Neuron (in vitro differentiated cells): ENCODE data around the gene CENPM.

Source experiments
- H2AFZ ChIP-seq: one replicate; pipeline ENCODE4 v1.6.1; 2013; ENCODE audit warnings: low read depth, mild to moderate bottlenecking, inconsistent platforms, low read length, moderate library complexity
- H3K27me3 ChIP-seq: one replicate; pipeline ENCODE4 v1.6.1; 2013; ENCODE audit warnings: low read length; ENCODE audit not compliant: insufficient read depth
- H3K36me3 ChIP-seq: one replicate; pipeline ENCODE4 v1.6.1; 2013; ENCODE audit warnings: low read length; ENCODE audit not compliant: insufficient read depth
- H3K4me1 ChIP-seq: one replicate; pipeline ENCODE4 v1.6.1; 2013; ENCODE audit warnings: low read length; ENCODE audit not compliant: insufficient read depth
- H3K4me3 ChIP-seq: 2 replicates; pipeline ENCODE4 v1.5.1; 2013; ENCODE audit warnings: mild to moderate bottlenecking, low read length, moderate library complexity
- H3K9me3 ChIP-seq: one replicate; pipeline ENCODE4 v1.6.1; 2013; ENCODE audit warnings: low read length

Gene CENPM

GRCh38 chr22:41912338-41913039 lies 34.5 kb downstream of the CENPM start:
- Histone ChIP-seq H3K27me3 (peaks cover 81% of the 10 kb centered on the region), H3K36me3 (peaks cover 3% of the 10 kb centered on the region), H3K4me3 (no peak overlapping the region), H3K4me1 (peaks cover 6% of the 10 kb centered on the region), H2AFZ (no peak overlapping the region), H3K9me3 (no peaks in the 10 kb centered on the region)

DNA sequence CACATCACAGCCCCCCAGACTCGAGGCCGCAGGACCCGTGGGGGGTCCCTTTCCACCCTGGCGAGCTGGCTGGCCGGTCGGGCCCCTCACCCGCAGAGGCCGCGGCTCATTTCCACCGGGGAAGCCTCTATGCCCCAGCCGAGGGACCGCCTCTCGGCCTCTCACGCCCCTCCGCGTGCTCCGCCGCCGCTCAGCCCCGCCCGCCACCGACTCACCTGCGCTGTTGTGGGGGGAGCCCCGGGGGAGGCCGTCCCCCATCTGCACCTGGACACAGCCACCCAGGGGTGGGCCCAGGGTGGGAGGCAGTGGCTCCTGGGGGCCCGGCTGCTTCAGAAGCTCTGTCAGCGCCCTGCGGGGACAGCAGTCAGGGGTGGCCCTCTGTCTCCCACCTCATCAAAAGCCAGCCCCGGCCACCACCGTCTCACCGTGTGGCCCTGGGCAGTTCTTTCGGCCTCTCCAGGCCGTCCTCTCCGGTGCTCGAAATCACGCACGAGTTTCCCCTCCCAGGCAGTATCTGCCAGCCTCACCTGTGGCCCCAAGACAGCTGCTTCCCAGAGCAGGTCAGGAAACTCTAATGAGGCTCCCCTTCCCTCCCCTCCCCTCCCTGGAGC lies 35.8 kb downstream of the CENPM start:
- no peak overlapping the region for H3K4me3 ChIP-seq
- no peak overlapping the region for H2AFZ ChIP-seq
- peaks cover 6% of the 10 kb centered on the region for H3K4me1 ChIP-seq
- H3K9me3 ChIP-seq, result no peaks in the 10 kb centered on the region
- H3K27me3 ChIP-seq, result peaks cover 69% of the 10 kb centered on the region
- peaks cover 13% of the 10 kb centered on the region for H3K36me3 ChIP-seq

DNA sequence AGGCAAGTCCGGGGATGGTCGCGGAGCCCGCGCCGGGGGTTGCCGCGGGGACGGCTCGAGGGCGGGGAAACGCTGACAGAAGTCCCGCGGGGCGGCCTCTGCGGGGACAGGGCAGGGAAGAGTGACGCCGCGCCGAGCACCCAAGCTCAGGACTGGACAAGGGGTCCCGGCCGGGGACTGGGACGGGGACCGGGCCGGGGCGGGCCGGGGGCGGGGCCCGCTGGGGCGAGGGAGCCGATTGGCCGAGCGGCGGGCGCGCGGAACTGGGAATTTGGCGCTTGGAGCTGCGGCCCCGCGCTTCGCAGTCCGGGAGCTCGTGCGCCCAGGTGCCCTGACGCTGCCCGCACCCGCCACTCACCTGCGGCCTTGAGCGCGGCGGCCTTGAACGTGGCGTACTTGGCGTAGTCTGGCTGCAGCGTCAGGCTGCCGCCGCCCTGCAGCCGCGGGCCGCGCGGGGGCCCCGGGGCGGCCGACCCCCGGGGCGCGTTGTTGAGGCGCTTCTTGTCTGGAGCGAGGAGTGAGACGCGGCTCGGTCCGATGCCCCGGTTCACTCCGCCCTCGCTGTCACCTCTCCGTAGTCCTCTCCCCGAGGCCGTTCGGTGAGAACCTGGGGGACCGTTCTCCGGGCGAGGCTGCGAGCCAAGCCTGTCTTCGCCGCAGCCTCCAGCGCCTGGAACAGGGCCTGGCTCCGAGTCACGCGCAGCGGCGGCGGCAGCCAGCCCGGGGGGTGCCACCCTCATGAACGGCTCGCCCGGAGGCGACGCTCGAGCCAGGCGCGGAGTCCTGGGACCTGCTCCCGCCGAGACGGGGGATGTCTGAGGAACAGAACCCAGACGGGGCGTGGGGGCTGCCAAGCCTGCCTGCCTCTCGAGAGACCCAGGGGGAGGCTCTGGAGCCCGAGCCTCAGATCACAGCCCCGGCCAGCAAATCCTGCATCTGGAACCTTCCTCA lies 36.6 kb downstream of the CENPM start:
- Histone ChIP-seq H2AFZ (no peak overlapping the region), H3K4me3 (no peak overlapping the region), H3K4me1 (peaks cover 6% of the 10 kb centered on the region), H3K9me3 (no peaks in the 10 kb centered on the region), H3K27me3 (peaks cover 61% of the 10 kb centered on the region), H3K36me3 (peaks cover 18% of the 10 kb centered on the region)

DNA sequence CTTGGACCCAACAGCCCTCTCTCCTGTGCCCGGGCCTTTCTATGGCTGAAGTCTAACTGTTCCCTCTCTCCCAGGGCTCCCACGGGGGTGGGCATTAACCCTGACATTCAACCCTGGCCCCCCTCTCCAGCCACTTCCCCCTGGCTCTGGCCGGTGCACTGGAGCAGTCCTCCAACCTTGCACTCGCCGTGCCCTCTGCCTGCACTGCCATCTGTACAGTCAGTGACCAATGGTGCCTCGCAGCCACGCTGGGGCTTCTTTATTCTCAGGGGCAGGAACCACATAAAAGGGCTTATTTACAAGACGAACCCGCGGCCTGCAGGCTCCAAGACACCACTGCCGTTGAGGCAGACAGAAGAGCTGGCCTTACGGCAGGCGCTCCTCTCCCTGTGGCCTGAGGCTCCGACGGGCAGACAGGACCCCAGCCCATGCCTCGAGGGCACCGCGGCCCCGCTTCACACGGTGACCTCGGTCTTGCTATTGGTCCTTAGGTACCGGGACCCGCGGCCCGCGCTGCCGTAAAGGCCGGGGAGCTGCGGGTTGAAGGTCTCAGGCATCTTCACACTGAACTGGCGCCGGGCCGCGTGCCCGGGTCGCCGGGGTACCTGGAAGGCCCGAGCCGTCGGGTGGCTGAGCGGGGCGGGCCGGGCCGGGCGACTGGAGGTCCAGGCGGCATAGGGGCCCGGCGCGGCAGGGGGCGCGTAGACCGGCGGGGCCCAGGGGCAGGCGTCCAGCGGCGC lies 37.5 kb downstream of the CENPM start:
- Histone ChIP-seq H3K27me3 (peaks cover 54% of the 10 kb centered on the region), H3K4me1 (peaks cover 6% of the 10 kb centered on the region), H3K4me3 (no peak overlapping the region), H3K36me3 (peaks cover 26% of the 10 kb centered on the region), H2AFZ (no peak overlapping the region), H3K9me3 (no peaks in the 10 kb centered on the region)

DNA sequence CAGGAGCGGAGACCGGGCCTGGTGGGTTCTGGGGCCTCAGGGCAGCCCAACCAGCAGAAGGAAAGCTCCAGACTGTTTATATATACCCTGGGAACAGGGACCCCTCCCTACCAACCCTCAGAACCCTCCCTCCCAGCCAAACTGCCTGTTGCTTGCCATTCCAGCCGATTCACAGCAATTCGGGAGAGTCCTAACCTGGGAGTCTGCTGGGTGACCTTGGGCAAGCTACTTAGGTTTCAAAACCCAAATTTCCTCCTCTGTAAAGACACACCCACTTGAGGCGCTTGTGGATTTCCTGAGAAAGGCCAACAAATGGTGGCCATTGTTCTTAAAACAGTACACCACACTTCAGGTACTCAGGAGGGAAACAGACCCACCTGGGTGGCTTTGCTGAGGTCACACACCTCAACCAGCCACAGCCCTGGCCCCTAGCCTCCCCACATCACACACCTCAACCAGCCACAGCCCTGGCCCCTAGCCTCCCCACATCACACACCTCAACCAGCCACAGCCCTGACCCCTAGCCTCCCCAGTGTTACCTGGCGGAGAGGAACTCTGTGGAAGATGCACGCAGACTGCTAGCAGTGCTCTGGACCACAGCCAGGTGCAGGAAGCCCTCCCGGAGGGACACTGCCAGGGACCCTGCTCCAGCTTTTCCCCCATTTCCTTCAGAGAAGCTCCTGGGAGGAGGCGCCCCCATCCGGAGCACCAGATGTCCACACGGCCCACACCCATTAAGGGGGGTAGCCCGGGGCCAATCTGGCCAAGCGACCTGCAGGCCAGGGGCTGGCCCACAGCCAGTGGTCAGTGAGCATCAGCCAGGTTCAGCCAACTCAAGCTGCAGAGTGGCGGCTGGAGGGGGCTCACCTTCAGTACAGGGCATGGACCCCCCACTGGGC lies 38.3 kb downstream of the CENPM start:
- peaks cover 47% of the 10 kb centered on the region for H3K27me3 ChIP-seq
- peaks cover 35% of the 10 kb centered on the region for H3K36me3 ChIP-seq
- H3K9me3 ChIP-seq, result no peaks in the 10 kb centered on the region
- no peak overlapping the region for H2AFZ ChIP-seq
- H3K4me3 ChIP-seq, result no peak overlapping the region
- peaks cover 6% of the 10 kb centered on the region for H3K4me1 ChIP-seq

DNA sequence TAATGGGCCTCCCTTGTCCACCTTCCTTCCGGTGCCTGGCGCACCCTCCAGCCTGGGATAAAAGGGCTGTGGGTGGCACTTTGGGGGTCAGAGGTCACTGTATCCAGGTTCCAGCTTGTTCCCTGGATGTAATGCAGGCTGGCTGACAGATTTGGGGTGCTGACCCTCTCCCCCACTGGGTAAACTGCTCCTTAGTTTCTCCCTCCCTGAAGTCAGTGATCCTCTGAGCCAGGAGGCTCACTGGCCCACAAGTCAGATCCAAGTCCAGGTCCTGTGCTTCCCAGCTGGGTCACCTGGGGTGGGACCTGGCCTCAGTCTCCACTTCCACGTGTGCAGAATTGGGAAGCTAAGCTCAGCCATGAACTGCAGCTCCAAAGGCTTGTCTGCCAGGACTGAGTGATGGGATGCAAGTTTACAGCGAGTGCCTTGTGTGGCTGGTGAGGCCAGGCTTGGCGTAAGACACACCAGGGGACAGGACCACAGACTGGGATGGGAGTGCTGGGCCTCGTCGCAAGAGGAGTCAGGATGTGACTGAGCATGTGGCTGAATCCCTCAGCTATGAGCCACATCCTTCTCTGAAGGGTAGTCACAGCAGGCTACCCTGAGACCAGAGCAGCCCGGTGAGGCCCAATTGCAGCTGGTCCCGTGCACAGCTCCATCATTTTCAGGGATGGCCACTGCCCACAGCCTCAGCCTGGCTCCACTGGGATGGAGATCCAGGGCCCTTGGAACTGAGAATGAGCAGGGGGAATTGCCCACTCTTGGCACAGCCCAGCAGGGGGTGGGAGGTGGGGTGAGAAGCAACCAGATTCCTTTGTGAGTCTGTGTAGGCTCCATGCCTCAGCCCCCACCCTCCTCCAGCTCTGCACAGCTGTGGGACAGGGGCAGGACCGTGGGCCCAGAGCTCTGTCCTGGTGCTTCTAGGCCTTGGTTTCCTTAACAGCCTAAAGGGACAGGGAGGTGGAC lies 39.2 kb downstream of the CENPM start:
- H3K27me3 ChIP-seq, result peaks cover 38% of the 10 kb centered on the region
- H3K36me3 ChIP-seq, result peaks cover 44% of the 10 kb centered on the region
- no peaks in the 10 kb centered on the region for H3K9me3 ChIP-seq
- no peak overlapping the region for H3K4me3 ChIP-seq
- no peak overlapping the region for H2AFZ ChIP-seq
- peaks cover 6% of the 10 kb centered on the region for H3K4me1 ChIP-seq

DNA sequence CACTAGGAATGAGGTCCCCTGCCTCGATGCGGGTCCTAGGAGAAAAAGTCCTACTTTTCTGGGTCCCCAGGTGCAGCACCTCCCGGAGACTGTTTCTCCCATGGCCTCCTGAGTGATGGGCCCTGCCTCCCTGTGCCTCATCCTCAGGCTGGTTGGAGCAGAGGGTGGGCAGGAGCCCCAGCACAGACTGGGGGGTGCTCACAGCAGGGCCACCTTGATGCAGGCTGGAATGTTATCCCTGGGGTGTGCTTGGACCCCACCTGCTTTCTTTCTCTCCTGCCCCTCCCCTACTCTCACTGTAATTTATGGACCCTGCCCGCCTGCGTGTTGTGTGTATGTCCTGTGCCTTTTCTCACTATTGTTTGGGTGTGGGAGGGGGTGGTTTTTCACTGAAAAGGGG lies 40.1 kb downstream of the CENPM start:
- peaks cover 29% of the 10 kb centered on the region for H3K27me3 ChIP-seq
- peaks cover 53% of the 10 kb centered on the region for H3K36me3 ChIP-seq
- H3K4me1 ChIP-seq, result peaks cover 6% of the 10 kb centered on the region
- no peak overlapping the region for H2AFZ ChIP-seq
- H3K4me3 ChIP-seq, result no peak overlapping the region
- H3K9me3 ChIP-seq, result no peaks in the 10 kb centered on the region

DNA sequence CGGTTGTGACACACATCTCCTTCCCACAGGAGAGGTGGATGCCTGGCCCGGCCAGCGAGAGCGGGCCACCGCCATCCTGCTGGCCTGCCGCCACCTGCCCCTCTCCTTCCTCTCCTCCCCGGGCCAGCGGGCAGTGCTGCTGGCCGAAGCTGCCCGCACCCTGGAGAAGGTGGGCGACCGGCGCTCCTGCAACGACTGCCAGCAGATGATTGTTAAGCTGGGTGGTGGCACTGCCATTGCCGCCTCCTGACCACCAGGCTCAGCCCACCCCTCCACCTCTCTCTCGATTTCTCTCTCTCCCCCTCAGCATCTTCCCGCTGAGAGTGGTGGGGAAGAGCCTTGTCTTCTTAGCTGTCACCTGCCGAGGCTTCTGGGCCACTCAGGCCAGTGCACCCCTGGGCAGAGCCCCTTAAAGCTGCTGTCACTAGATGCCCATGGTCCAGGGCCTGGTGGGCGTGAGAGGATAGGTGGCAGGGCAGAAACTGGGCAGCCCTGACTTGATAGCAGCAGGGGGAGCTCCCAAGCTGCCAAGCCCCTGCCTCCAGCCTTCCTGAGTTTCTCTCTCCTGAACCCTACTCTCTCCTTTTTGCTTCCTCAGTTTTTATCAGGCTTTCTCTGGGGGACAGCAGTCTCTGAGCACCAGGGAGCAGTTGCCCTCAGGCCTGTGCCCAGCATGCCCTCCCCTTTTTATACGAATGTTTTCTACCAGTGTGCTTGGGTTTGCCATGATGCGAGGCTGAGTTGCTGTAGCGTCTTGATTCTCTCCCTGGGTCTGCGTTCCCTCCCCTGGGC lies 41.3 kb downstream of the CENPM start:
- Histone ChIP-seq H3K4me3 (no peak overlapping the region), H3K9me3 (no peaks in the 10 kb centered on the region), H3K27me3 (peaks cover 18% of the 10 kb centered on the region), H3K36me3 (peaks cover 64% of the 10 kb centered on the region), H2AFZ (no peak overlapping the region), H3K4me1 (peaks cover 3% of the 10 kb centered on the region)

GRCh38 chr22:41904450-41905410 lies 42.2 kb downstream of the CENPM start:
- Histone ChIP-seq H3K4me1 (no peaks in the 10 kb centered on the region), H3K27me3 (peaks cover 11% of the 10 kb centered on the region), H3K9me3 (no peaks in the 10 kb centered on the region), H2AFZ (no peak overlapping the region), H3K36me3 (peaks cover 73% of the 10 kb centered on the region), H3K4me3 (no peak overlapping the region)

DNA sequence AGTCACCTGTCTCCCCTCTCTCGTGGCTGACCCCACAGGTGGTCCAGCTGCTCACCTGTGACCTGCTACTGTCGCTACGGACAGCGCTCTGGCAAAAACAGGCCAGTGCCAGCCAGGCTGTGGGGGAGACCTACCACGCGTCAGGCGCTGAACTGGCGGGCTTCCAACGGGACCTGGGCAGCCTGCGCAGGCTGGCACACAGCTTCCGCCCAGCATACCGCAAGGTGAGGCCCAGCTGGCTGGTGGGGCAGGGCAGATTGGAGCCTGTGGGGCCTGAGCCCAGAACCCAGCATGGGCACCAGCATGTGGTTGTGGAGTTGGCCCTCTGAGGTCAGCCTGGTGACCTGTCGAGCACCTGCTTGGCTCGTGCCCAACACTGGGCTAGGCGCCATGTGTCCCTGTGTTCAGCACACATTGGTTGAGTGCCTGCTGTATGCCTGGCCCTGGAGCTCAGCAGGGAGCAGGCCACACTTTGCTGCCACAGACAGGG lies 44.0 kb downstream of the CENPM start:
- Histone ChIP-seq H3K4me1 (no peaks in the 10 kb centered on the region), H2AFZ (no peak overlapping the region), H3K4me3 (no peak overlapping the region), H3K9me3 (no peaks in the 10 kb centered on the region), H3K36me3 (peaks cover 88% of the 10 kb centered on the region), H3K27me3 (no peaks in the 10 kb centered on the region)
